GM12878 (cell line): ENCODE results near the gene SHMT2. TPM values are rescaled to one million over a fixed set of nuclear protein-coding genes. Genes with fewer than 3 reads are reported as not detected.

Source experiments
- ATAC-seq: fragments of 200-7000 bp; cut with Tn5 transposase; 3 replicates; pipeline ENCODE4 v1.9.1; 2020; ENCODE audit warnings: mild to moderate bottlenecking, moderate library complexity
- BruUV-seq: library from RNA; stranded (reverse); fragments of 400-500 nt; replicated peaks from 2 replicates; lab custom pipeline; 2021; lab: Mats Ljungman, UMichigan
- CTCF ChIA-PET: fragments of 300-600 bp; sonication (Branson Sonifier 250); formaldehyde crosslinking; extraction: SDS; loops from one replicate; lab custom pipeline; 2021; ENCODE audit warnings: inconsistent platforms; lab: Yijun Ruan, JAX
- POLR2A ChIA-PET: fragments of 350-600 bp; formaldehyde crosslinking; extraction: SDS; loops from one replicate; lab custom pipeline; 2021; ENCODE audit warnings: inconsistent platforms; lab: Charles Lee
- RAD21 ChIA-PET: fragments of 300-600 bp; sonication (Branson Sonifier 250); formaldehyde crosslinking; loops from one replicate; lab custom pipeline; 2023; ENCODE audit warnings: antibody characterized with exemption; ENCODE audit not compliant: unreplicated experiment; lab: Charles Lee
- SMC1A ChIA-PET: fragments of 300-600 bp; sonication (Branson Sonifier 250); formaldehyde crosslinking; loops from one replicate; lab custom pipeline; 2023; ENCODE audit not compliant: unreplicated experiment, uncharacterized antibody; lab: Charles Lee
- DNase-seq: peaks from one replicate; pipeline ENCODE4 v3.0.0-alpha.2; 2011; ENCODE audit warnings: low read depth, low spot score
- FAIRE-seq: peaks from 3 replicates; lab custom pipeline; 2011; peaks lifted over from hg19 to GRCh38; lab: Jason Lieb, UNC
- H2AFZ ChIP-seq: 2 replicates; pipeline ENCODE4 v1.6.0; 2011; ENCODE audit warnings: low read depth, low read length, control low read depth; ENCODE audit not compliant: control insufficient read depth
- H3K27ac ChIP-seq: 2 replicates; pipeline ENCODE4 v1.5.1; 2011; ENCODE audit warnings: control low read depth; ENCODE audit not compliant: control insufficient read depth, insufficient read depth
- H3K27me3 ChIP-seq, 2 experiments: replicated peaks in 1 of 2; 2 replicates each; pipeline versions ENCODE4 v1.6.0 to v1.6.1; 2011; ENCODE audit warnings: low read length in 1 of 2; ENCODE audit not compliant: control insufficient read depth in 2 of 2, insufficient read depth in 2 of 2
- H3K36me3 ChIP-seq, 2 experiments: 2 replicates each; pipeline ENCODE4 v1.5.1; 2011; ENCODE audit warnings: low read length in 1 of 2; ENCODE audit not compliant: control insufficient read depth in 2 of 2, insufficient read depth in 2 of 2
- H3K4me1 ChIP-seq: 2 replicates; pipeline ENCODE4 v1.6.1; 2011; ENCODE audit warnings: mild to moderate bottlenecking, low read length, moderate library complexity, mixed read lengths; ENCODE audit not compliant: control insufficient read depth, insufficient read depth
- H3K4me2 ChIP-seq: 2 replicates; pipeline ENCODE4 v1.6.0; 2011; ENCODE audit warnings: control low read depth; ENCODE audit not compliant: control insufficient read depth, insufficient read depth
- H3K4me3 ChIP-seq: fragments of 200-600 bp; sonication (generic); 2 replicates; pipeline ENCODE4 v1.5.1; 2016
- H3K79me2 ChIP-seq: 2 replicates; pipeline ENCODE4 v1.6.0; 2011; ENCODE audit warnings: low read length; ENCODE audit not compliant: control insufficient read depth, insufficient read depth
- H3K9ac ChIP-seq: 2 replicates; pipeline ENCODE4 v1.8.0; 2011; ENCODE audit warnings: low read length, control low read depth, mixed read lengths; ENCODE audit not compliant: control insufficient read depth, insufficient read depth
- H3K9me3 ChIP-seq: replicated peaks from 3 replicates; pipeline ENCODE4 v1.5.1; 2011; ENCODE audit warnings: mild to moderate bottlenecking, low read length; ENCODE audit not compliant: control insufficient read depth, insufficient read depth
- H4K20me1 ChIP-seq: 2 replicates; pipeline ENCODE4 v1.6.0; 2011; ENCODE audit not compliant: control insufficient read depth, insufficient read depth
- EED ChIP-seq: sonication (generic); IDR thresholded peaks from 2 replicates; pipeline ENCODE4 v1.6.1; 2016; ENCODE audit warnings: antibody characterized with exemption, low read depth
- EGR1 ChIP-seq, 2 experiments: IDR thresholded peaks; 1 replicate in 1 of 2; 2 replicates in 1 of 2; pipeline ENCODE4 v1.6.1; 2011 to 2012; ENCODE audit warnings: low read depth in 2 of 2, low read length in 2 of 2, borderline replicate concordance in 1 of 2, mild to moderate bottlenecking in 1 of 2, moderate library complexity in 1 of 2
- EP300 ChIP-seq, 2 experiments: fragments of 150-350 bp in 1 of 2; IDR thresholded peaks; 2 replicates each; pipeline ENCODE4 v1.6.1; 2011 to 2012; ENCODE audit warnings: low read depth in 2 of 2, low read length in 2 of 2, borderline replicate concordance in 1 of 2, improper control_type of control experiment in 1 of 2, inconsistent platforms in 1 of 2; ENCODE audit not compliant: control insufficient read depth in 1 of 2
- TCF12 ChIP-seq: IDR thresholded peaks from 2 replicates; pipeline ENCODE4 v1.6.1; 2011; ENCODE audit warnings: low read depth, mild to moderate bottlenecking, low read length
- WGBS: methylation state at CpG from one replicate; pipeline ENCODE4 v1.1.6; 2016; ENCODE audit warnings: low lambda C conversion rate; ENCODE audit not compliant: insufficient replicate concordance, insufficient coverage; ENCODE audit errors: missing lambda C conversion rate; 5-methylcytosine and 5-hydroxymethylcytosine counted together
- in situ Hi-C: fragments of 300-500 bp; cut with MboI; formaldehyde crosslinking; loops from 9 replicates; pipeline ENCODE4 v1.14.3; 2018; ENCODE audit warnings: mixed read lengths
- intact Hi-C: fragments of 100-400 bp; cut with micrococcal nuclease; formaldehyde crosslinking; loops from one replicate; pipeline ENCODE4 v1.14.2; 2022; ENCODE audit not compliant: unreplicated experiment
- polyA plus RNA-seq, 11 experiments: library from polyadenylated mRNA; depleted of rRNA in 4 of 11; unstranded in 6 of 11; stranded (reverse) in 5 of 11; fragments of >200 nt; fragmentation: Nextera tagmentation in 4 of 11; fragmentation: Illumina TruSeq in 1 of 11; extraction: Ambion mirVana in 4 of 11; extraction: Trizol in 1 of 11; gene quantifications; 1 replicate in 1 of 11; 2 replicates in 10 of 11; pipeline versions ENCODE4 v1.2.1 to v1.2.3, GENCODE V29; 2011 to 2016; ENCODE audit warnings: inconsistent platforms in 2 of 11, missing spikeins in 2 of 11, low read depth in 1 of 11
- total RNA-seq, 4 experiments: library from RNA; depleted of rRNA in 3 of 4; stranded (reverse); fragments of >200 nt in 3 of 4; fragmentation: Illumina TruSeq in 1 of 4; extraction: Trizol in 1 of 4; gene quantifications; 2 replicates each; pipeline versions ENCODE4 v1.2.1 to v1.2.3, GENCODE V29; 2013 to 2021
- TF ChIP-seq, protein P1 (sequence below): IDR thresholded peaks from 2 replicates; pipeline ENCODE4 v1.6.1; 2012; ENCODE audit warnings: improper control_type of control experiment, low read depth, low read length; ENCODE audit not compliant: insufficient replicate concordance

SHMT2 gene
- total and polyA plus RNA-seq, 10 of the 15 experiments (the other 5 are each of a cell fraction or from before 2014, with no cell fraction given), result 57.0 to 292 (median 186) TPM

DNA sequence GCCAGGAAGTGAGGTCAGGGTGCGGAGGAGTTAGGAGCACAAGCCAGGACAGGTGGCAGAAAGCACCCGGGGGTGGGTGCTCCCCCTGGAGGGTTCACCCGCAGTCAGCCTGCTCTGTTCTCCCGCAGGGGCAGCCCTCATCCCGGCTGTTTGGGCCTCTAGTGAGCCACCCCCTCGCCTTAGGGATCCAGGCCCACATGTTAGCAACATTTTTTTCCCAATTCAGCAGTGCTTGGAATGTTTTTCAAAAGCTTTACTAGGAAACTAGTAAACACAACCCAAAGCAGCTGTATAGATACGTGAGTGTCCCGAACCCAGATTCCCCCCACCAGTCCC is 41.5 kb upstream of the SHMT2 start:
- no peak for FAIRE-seq
- TF ChIP-seq TCF12 (no peak), EGR1 (IDR thresholded peaks at IDR 0.05; ENCODE audit: borderline replicate concordance in 1 of 2, low read depth in 2 of 2, low read length in 2 of 2) (no peak), EP300 (IDR thresholded peaks at IDR 0.05; ENCODE audit: borderline replicate concordance in 1 of 2, control insufficient read depth in 1 of 2, low read depth in 2 of 2, low read length in 2 of 2) (no peak), EED (no peak)
- TF ChIP-seq, protein P1, sequence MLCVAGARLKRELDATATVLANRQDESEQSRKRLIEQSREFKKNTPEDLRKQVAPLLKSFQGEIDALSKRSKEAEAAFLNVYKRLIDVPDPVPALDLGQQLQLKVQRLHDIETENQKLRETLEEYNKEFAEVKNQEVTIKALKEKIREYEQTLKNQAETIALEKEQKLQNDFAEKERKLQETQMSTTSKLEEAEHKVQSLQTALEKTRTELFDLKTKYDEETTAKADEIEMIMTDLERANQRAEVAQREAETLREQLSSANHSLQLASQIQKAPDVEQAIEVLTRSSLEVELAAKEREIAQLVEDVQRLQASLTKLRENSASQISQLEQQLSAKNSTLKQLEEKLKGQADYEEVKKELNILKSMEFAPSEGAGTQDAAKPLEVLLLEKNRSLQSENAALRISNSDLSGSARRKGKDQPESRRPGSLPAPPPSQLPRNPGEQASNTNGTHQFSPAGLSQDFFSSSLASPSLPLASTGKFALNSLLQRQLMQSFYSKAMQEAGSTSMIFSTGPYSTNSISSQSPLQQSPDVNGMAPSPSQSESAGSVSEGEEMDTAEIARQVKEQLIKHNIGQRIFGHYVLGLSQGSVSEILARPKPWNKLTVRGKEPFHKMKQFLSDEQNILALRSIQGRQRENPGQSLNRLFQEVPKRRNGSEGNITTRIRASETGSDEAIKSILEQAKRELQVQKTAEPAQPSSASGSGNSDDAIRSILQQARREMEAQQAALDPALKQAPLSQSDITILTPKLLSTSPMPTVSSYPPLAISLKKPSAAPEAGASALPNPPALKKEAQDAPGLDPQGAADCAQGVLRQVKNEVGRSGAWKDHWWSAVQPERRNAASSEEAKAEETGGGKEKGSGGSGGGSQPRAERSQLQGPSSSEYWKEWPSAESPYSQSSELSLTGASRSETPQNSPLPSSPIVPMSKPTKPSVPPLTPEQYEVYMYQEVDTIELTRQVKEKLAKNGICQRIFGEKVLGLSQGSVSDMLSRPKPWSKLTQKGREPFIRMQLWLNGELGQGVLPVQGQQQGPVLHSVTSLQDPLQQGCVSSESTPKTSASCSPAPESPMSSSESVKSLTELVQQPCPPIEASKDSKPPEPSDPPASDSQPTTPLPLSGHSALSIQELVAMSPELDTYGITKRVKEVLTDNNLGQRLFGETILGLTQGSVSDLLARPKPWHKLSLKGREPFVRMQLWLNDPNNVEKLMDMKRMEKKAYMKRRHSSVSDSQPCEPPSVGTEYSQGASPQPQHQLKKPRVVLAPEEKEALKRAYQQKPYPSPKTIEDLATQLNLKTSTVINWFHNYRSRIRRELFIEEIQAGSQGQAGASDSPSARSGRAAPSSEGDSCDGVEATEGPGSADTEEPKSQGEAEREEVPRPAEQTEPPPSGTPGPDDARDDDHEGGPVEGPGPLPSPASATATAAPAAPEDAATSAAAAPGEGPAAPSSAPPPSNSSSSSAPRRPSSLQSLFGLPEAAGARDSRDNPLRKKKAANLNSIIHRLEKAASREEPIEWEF, result no peak
- intact Hi-C loops, result no loop called here
- Histone ChIP-seq H3K9me3 (no peaks in the 10 kb centered on the region), H3K4me3 (no peak overlapping the region), H3K4me1 (no peaks in the 10 kb centered on the region), H2AFZ (no peak overlapping the region), H3K9ac (no peak overlapping the region), H3K36me3 (no peaks in the 10 kb centered on the region), H3K27me3 (no peaks in the 10 kb centered on the region), H3K27ac (no peak overlapping the region), H3K4me2 (no peak overlapping the region), H3K79me2 (no peaks in the 10 kb centered on the region), H4K20me1 (no peaks in the 10 kb centered on the region)
- POLR2A ChIA-PET, result no interaction called here
- RAD21 ChIA-PET, result interaction anchor here (1.0 kb wide), 1 partner anchor 25 kb away, joined by 3 read pairs; no protein-coding TSS in a partner anchor
- WGBS, result 16% methylated on average over 7 of the region's 8 CpGs
- SMC1A ChIA-PET, result interaction anchor here (0.7 to 1.5 kb wide), 5 partner anchors 13 to 119 kb away, joined by 3 to 4 read pairs (median 3); no protein-coding TSS in a partner anchor
- in situ Hi-C loops, result no loop called here
- no TSS peak for BruUV-seq
- no peak for ATAC-seq
- DNase-seq, result no peak
- CTCF ChIA-PET, result interaction anchor here (1.2 to 10.4 kb wide), 9 partner anchors 9 to 123 kb away, joined by 3 to 159 read pairs (median 6); partner anchors contain the start of genes LRP1, SHMT2, STAC3 and STAT6
